ENCODE measurements around the gene DOCK2.
A peak's percentile ranks its signal among the peaks of the same experiment; 100 is the strongest.
"Not testable (repeated sequence)": the region's sequence is repeated elsewhere in the genome, so short reads cannot be mapped to it uniquely, and the experiment has no call there.

Gene DOCK2

GRCh38 chr5:169763376-169764017 lies 126.4 kb downstream of the DOCK2 start:
- peak; percentile 73 for DNase-seq (ENCODE audit: low read depth)
- H3K4me3 ChIP-seq (ENCODE audit: low read length): no peak overlapping the region
- TF ChIP-seq CTCF (conservative IDR thresholded peaks at IDR 0.05; ENCODE audit: low read length): no peak

- no peak for DNase-seq (ENCODE audit: low read depth)
- TF ChIP-seq CTCF (conservative IDR thresholded peaks at IDR 0.05; ENCODE audit: low read length): no peak
- no peak overlapping the region for H3K4me3 ChIP-seq (ENCODE audit: low read length)
Observed at GRCh38 chr5:169764018-169764378, 126.9 kb downstream of the DOCK2 start.

GRCh38 chr5:169765176-169765996 lies 128.3 kb downstream of the DOCK2 start:
- DNase-seq (ENCODE audit: low read depth): peak; percentile 73
- H3K4me3 ChIP-seq (ENCODE audit: low read length): no peak overlapping the region
- TF ChIP-seq CTCF (conservative IDR thresholded peaks at IDR 0.05; ENCODE audit: low read length): no peak

- not testable (repeated sequence) for H3K4me3 ChIP-seq (ENCODE audit: low read length); DNase-seq (ENCODE audit: low read depth)
Observed at GRCh38 chr5:169766943-169767342, 129.9 kb downstream of the DOCK2 start.

GRCh38 chr5:169767938-169768337 lies 130.9 kb downstream of the DOCK2 start:
- DNase-seq (ENCODE audit: low read depth): no peak
- TF ChIP-seq CTCF (conservative IDR thresholded peaks at IDR 0.05; ENCODE audit: low read length): no peak
- no peak overlapping the region for H3K4me3 ChIP-seq (ENCODE audit: low read length)

- no peak overlapping the region for H3K4me3 ChIP-seq (ENCODE audit: low read length)
- DNase-seq (ENCODE audit: low read depth): no peak
- TF ChIP-seq CTCF (conservative IDR thresholded peaks at IDR 0.05; ENCODE audit: low read length): no peak
Observed at GRCh38 chr5:169768416-169768815, 131.3 kb downstream of the DOCK2 start.

- no peak for TF ChIP-seq CTCF (conservative IDR thresholded peaks at IDR 0.05; ENCODE audit: low read length)
- DNase-seq (ENCODE audit: low read depth): no peak
- no peak overlapping the region for H3K4me3 ChIP-seq (ENCODE audit: low read length)
Observed at GRCh38 chr5:169770109-169770508, 133.0 kb downstream of the DOCK2 start.

Data from AG10803 (cell line).